Measurements from ENCODE around the gene POLR3B.

POLR3B gene

GRCh38 chr12:106492857-106493256, 135.3 kb downstream of the POLR3B start:
- no peak overlapping the region for H3K4ac ChIP-seq (ENCODE audit: low read depth, low read length)
- H2BK120ac ChIP-seq (ENCODE audit: low read depth, low read length) = no peak overlapping the region
- H2BK5ac ChIP-seq (ENCODE audit: low read length) = no peak overlapping the region
- no peak overlapping the region for H2AK5ac ChIP-seq (ENCODE audit: low read length)
- no peaks in the 10 kb centered on the region for H3K27me3 ChIP-seq (ENCODE audit: insufficient read depth, low read length, poor library complexity)
- H4K8ac ChIP-seq (ENCODE audit: low read depth, low read length) = no peak overlapping the region
- H3K56ac ChIP-seq (ENCODE audit: low read length) = no peak overlapping the region
- no peak overlapping the region for H3K9ac ChIP-seq (ENCODE audit: low read length)
- no peak overlapping the region for H2BK15ac ChIP-seq (replicated peaks; ENCODE audit: low read depth)
- no peak overlapping the region for H4K5ac ChIP-seq (ENCODE audit: low read length)
- H3K4me2 ChIP-seq (ENCODE audit: low read length) = no peak overlapping the region
- peaks cover 10% of the 10 kb centered on the region for H3K4me1 ChIP-seq (ENCODE audit: control insufficient read depth, low read depth, low read length)
- no peak overlapping the region for H3K4me3 ChIP-seq (ENCODE audit: low read length)
- no peak overlapping the region for H3K27ac ChIP-seq (ENCODE audit: low read depth, low read length)
- no peaks in the 10 kb centered on the region for H3K79me2 ChIP-seq (ENCODE audit: control insufficient read depth, insufficient read depth, low read length)
- no peak overlapping the region for H3K18ac ChIP-seq (ENCODE audit: low read length)
- no CpG with 5 or more reads among the region's 2 CpGs for WGBS (ENCODE audit: extremely low coverage, insufficient coverage, low lambda C conversion rate)
- H3K79me1 ChIP-seq (ENCODE audit: low read length) = no peaks in the 10 kb centered on the region
- no peak overlapping the region for H3K23ac ChIP-seq (ENCODE audit: low read length)
- no peaks in the 10 kb centered on the region for H3K36me3 ChIP-seq (ENCODE audit: control insufficient read depth, insufficient read depth, low read length)
- DNase-seq = no peak

GRCh38 chr12:106493531-106493930, 136.0 kb downstream of the POLR3B start:
- no peak overlapping the region for H3K4ac ChIP-seq (ENCODE audit: low read depth, low read length)

GRCh38 chr12:106495354-106495965, 137.9 kb downstream of the POLR3B start:
- Histone ChIP-seq H2BK120ac (ENCODE audit: low read depth, low read length) (no peak overlapping the region), H3K79me2 (ENCODE audit: control insufficient read depth, insufficient read depth, low read length) (no peaks in the 10 kb centered on the region), H3K56ac (ENCODE audit: low read length) (no peak overlapping the region), H3K4me2 (ENCODE audit: low read length) (no peak overlapping the region), H2BK5ac (ENCODE audit: low read length) (no peak overlapping the region), H3K4ac (ENCODE audit: low read depth, low read length) (no peak overlapping the region), H4K8ac (ENCODE audit: low read depth, low read length) (no peak overlapping the region), H3K23ac (ENCODE audit: low read length) (no peak overlapping the region), H3K79me1 (ENCODE audit: low read length) (no peaks in the 10 kb centered on the region), H2BK15ac (replicated peaks; ENCODE audit: low read depth) (no peak overlapping the region), H4K5ac (ENCODE audit: low read length) (no peak overlapping the region), H3K4me3 (ENCODE audit: low read length) (no peak overlapping the region), H3K27me3 (ENCODE audit: insufficient read depth, low read length, poor library complexity) (no peaks in the 10 kb centered on the region), H3K36me3 (ENCODE audit: control insufficient read depth, insufficient read depth, low read length) (no peaks in the 10 kb centered on the region), H3K18ac (ENCODE audit: low read length) (no peak overlapping the region), H3K4me1 (ENCODE audit: control insufficient read depth, low read depth, low read length) (peaks cover 10% of the 10 kb centered on the region), H2AK5ac (ENCODE audit: low read length) (no peak overlapping the region), H3K9ac (ENCODE audit: low read length) (no peak overlapping the region), H3K27ac (ENCODE audit: low read depth, low read length) (no peak overlapping the region)
- no peak for DNase-seq
- no CpG with 5 or more reads among the region's 5 CpGs for WGBS (ENCODE audit: extremely low coverage, insufficient coverage, low lambda C conversion rate)

More at GRCh38 chr12:106493531-106493930, 136.0 kb downstream of the POLR3B start:
- no CpG with 5 or more reads among the region's 4 CpGs for WGBS (ENCODE audit: extremely low coverage, insufficient coverage, low lambda C conversion rate)
- Histone ChIP-seq H2BK15ac (replicated peaks; ENCODE audit: low read depth) (no peak overlapping the region), H3K18ac (ENCODE audit: low read length) (no peak overlapping the region), H3K23ac (ENCODE audit: low read length) (no peak overlapping the region), H3K36me3 (ENCODE audit: control insufficient read depth, insufficient read depth, low read length) (no peaks in the 10 kb centered on the region), H3K4me1 (ENCODE audit: control insufficient read depth, low read depth, low read length) (peaks cover 10% of the 10 kb centered on the region), H3K4me3 (ENCODE audit: low read length) (no peak overlapping the region), H3K56ac (ENCODE audit: low read length) (no peak overlapping the region), H3K27me3 (ENCODE audit: insufficient read depth, low read length, poor library complexity) (no peaks in the 10 kb centered on the region), H3K9ac (ENCODE audit: low read length) (no peak overlapping the region), H3K27ac (ENCODE audit: low read depth, low read length) (no peak overlapping the region), H3K79me2 (ENCODE audit: control insufficient read depth, insufficient read depth, low read length) (no peaks in the 10 kb centered on the region), H2AK5ac (ENCODE audit: low read length) (no peak overlapping the region), H2BK5ac (ENCODE audit: low read length) (no peak overlapping the region), H3K4me2 (ENCODE audit: low read length) (no peak overlapping the region), H4K5ac (ENCODE audit: low read length) (no peak overlapping the region), H3K79me1 (ENCODE audit: low read length) (no peaks in the 10 kb centered on the region), H2BK120ac (ENCODE audit: low read depth, low read length) (no peak overlapping the region), H4K8ac (ENCODE audit: low read depth, low read length) (no peak overlapping the region)
- DNase-seq = no peak

GRCh38 chr12:106498056-106498455, 140.5 kb downstream of the POLR3B start:
- H3K56ac ChIP-seq (ENCODE audit: low read length) = no peak overlapping the region
- no peaks in the 10 kb centered on the region for H3K79me1 ChIP-seq (ENCODE audit: low read length)
- no peak overlapping the region for H3K9ac ChIP-seq (ENCODE audit: low read length)
- no peak overlapping the region for H2AK5ac ChIP-seq (ENCODE audit: low read length)
- H2BK120ac ChIP-seq (ENCODE audit: low read depth, low read length) = no peak overlapping the region
- no peak for DNase-seq
- no peak overlapping the region for H3K4ac ChIP-seq (ENCODE audit: low read depth, low read length)
- no peak overlapping the region for H3K27ac ChIP-seq (ENCODE audit: low read depth, low read length)
- no peaks in the 10 kb centered on the region for H3K36me3 ChIP-seq (ENCODE audit: control insufficient read depth, insufficient read depth, low read length)
- H2BK5ac ChIP-seq (ENCODE audit: low read length) = no peak overlapping the region
- WGBS (ENCODE audit: extremely low coverage, insufficient coverage, low lambda C conversion rate) = no CpG with 5 or more reads among the region's 7 CpGs
- H3K4me2 ChIP-seq (ENCODE audit: low read length) = no peak overlapping the region
- H3K27me3 ChIP-seq (ENCODE audit: insufficient read depth, low read length, poor library complexity) = no peaks in the 10 kb centered on the region
- H3K23ac ChIP-seq (ENCODE audit: low read length) = no peak overlapping the region
- H3K4me3 ChIP-seq (ENCODE audit: low read length) = no peak overlapping the region
- no peak overlapping the region for H4K5ac ChIP-seq (ENCODE audit: low read length)
- no peak overlapping the region for H2BK15ac ChIP-seq (replicated peaks; ENCODE audit: low read depth)
- H3K79me2 ChIP-seq (ENCODE audit: control insufficient read depth, insufficient read depth, low read length) = no peaks in the 10 kb centered on the region
- no peak overlapping the region for H3K18ac ChIP-seq (ENCODE audit: low read length)
- H3K4me1 ChIP-seq (ENCODE audit: control insufficient read depth, low read depth, low read length) = no peaks in the 10 kb centered on the region
- H4K8ac ChIP-seq (ENCODE audit: low read depth, low read length) = no peak overlapping the region

- no peak overlapping the region for H3K4me2 ChIP-seq (ENCODE audit: low read length)
- H3K56ac ChIP-seq (ENCODE audit: low read length) = no peak overlapping the region
Observed at GRCh38 chr12:106499628-106500027, 142.1 kb downstream of the POLR3B start.

GRCh38 chr12:106506691-106507090, 149.1 kb downstream of the POLR3B start:
- WGBS (ENCODE audit: extremely low coverage, insufficient coverage, low lambda C conversion rate) = no CpG with 5 or more reads among the region's 9 CpGs
- no peak overlapping the region for H2BK15ac ChIP-seq (replicated peaks; ENCODE audit: low read depth)
- H3K18ac ChIP-seq (ENCODE audit: low read length) = no peak overlapping the region

More at GRCh38 chr12:106499628-106500027, 142.1 kb downstream of the POLR3B start:
- Histone ChIP-seq H3K27me3 (ENCODE audit: insufficient read depth, low read length, poor library complexity) (no peaks in the 10 kb centered on the region), H2BK120ac (ENCODE audit: low read depth, low read length) (no peak overlapping the region), H2BK5ac (ENCODE audit: low read length) (no peak overlapping the region), H3K23ac (ENCODE audit: low read length) (no peak overlapping the region), H4K5ac (ENCODE audit: low read length) (no peak overlapping the region), H3K27ac (ENCODE audit: low read depth, low read length) (no peak overlapping the region), H2BK15ac (replicated peaks; ENCODE audit: low read depth) (no peak overlapping the region), H3K9ac (ENCODE audit: low read length) (no peak overlapping the region), H3K4me1 (ENCODE audit: control insufficient read depth, low read depth, low read length) (no peaks in the 10 kb centered on the region), H3K4ac (ENCODE audit: low read depth, low read length) (no peak overlapping the region), H3K4me3 (ENCODE audit: low read length) (no peak overlapping the region), H3K36me3 (ENCODE audit: control insufficient read depth, insufficient read depth, low read length) (no peaks in the 10 kb centered on the region), H3K79me1 (ENCODE audit: low read length) (no peaks in the 10 kb centered on the region), H3K79me2 (ENCODE audit: control insufficient read depth, insufficient read depth, low read length) (no peaks in the 10 kb centered on the region), H4K8ac (ENCODE audit: low read depth, low read length) (no peak overlapping the region), H3K18ac (ENCODE audit: low read length) (no peak overlapping the region), H2AK5ac (ENCODE audit: low read length) (no peak overlapping the region)
- no CpG with 5 or more reads among the region's 2 CpGs for WGBS (ENCODE audit: extremely low coverage, insufficient coverage, low lambda C conversion rate)
- no peak for DNase-seq

More at GRCh38 chr12:106506691-106507090, 149.1 kb downstream of the POLR3B start:
- Histone ChIP-seq H3K79me2 (ENCODE audit: control insufficient read depth, insufficient read depth, low read length) (no peaks in the 10 kb centered on the region), H4K5ac (ENCODE audit: low read length) (no peak overlapping the region), H2AK5ac (ENCODE audit: low read length) (no peak overlapping the region), H3K79me1 (ENCODE audit: low read length) (no peaks in the 10 kb centered on the region), H4K8ac (ENCODE audit: low read depth, low read length) (no peak overlapping the region), H3K4ac (ENCODE audit: low read depth, low read length) (no peak overlapping the region), H3K56ac (ENCODE audit: low read length) (no peak overlapping the region), H2BK5ac (ENCODE audit: low read length) (no peak overlapping the region), H3K23ac (ENCODE audit: low read length) (no peak overlapping the region), H3K9ac (ENCODE audit: low read length) (no peak overlapping the region), H3K27ac (ENCODE audit: low read depth, low read length) (no peak overlapping the region), H2BK120ac (ENCODE audit: low read depth, low read length) (no peak overlapping the region), H3K4me1 (ENCODE audit: control insufficient read depth, low read depth, low read length) (no peaks in the 10 kb centered on the region), H3K27me3 (ENCODE audit: insufficient read depth, low read length, poor library complexity) (no peaks in the 10 kb centered on the region), H3K4me3 (ENCODE audit: low read length) (no peak overlapping the region), H3K4me2 (ENCODE audit: low read length) (no peak overlapping the region), H3K36me3 (ENCODE audit: control insufficient read depth, insufficient read depth, low read length) (no peaks in the 10 kb centered on the region)
- DNase-seq = no peak

Measured in mesendoderm (in vitro differentiated cells).